Measurements from ENCODE around the gene MDH2.

The MDH2 gene

DNA sequence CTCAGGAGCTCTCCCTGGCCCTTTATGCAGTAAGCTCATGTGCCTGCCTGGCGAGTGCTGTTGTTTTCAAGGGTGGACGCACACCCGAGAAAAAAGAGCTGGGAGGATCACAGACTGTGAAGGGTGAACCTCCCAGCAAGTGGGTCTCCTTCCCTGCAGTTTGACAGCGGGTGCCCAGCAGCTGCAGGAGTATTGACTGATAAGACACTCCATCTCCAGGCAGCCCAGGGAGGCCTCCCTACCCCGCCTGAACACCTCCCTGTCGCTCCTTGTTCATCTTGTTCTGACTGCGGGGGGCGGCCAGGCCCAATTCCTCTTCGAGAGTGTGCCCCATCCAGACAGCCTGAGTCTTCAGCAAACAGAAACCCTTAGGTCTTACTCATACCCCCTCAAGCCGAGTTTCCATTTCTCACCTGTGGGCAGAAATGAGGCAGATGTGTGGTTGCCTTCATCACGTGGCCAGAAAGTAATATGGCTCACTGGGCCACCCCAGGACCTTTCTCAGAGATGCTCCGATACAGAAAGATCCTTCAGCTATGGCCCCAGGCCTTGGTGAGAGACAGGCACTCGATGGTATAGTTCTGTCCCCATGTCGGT, 17.2 kb downstream of the MDH2 start:
- DNase-seq (ENCODE audit: insufficient read length, low spot score) (no peak), FAIRE-seq (no peak)
- no peak for TF ChIP-seq CTCF (IDR thresholded peaks at IDR 0.05; ENCODE audit: insufficient read depth, missing control alignments)

DNA sequence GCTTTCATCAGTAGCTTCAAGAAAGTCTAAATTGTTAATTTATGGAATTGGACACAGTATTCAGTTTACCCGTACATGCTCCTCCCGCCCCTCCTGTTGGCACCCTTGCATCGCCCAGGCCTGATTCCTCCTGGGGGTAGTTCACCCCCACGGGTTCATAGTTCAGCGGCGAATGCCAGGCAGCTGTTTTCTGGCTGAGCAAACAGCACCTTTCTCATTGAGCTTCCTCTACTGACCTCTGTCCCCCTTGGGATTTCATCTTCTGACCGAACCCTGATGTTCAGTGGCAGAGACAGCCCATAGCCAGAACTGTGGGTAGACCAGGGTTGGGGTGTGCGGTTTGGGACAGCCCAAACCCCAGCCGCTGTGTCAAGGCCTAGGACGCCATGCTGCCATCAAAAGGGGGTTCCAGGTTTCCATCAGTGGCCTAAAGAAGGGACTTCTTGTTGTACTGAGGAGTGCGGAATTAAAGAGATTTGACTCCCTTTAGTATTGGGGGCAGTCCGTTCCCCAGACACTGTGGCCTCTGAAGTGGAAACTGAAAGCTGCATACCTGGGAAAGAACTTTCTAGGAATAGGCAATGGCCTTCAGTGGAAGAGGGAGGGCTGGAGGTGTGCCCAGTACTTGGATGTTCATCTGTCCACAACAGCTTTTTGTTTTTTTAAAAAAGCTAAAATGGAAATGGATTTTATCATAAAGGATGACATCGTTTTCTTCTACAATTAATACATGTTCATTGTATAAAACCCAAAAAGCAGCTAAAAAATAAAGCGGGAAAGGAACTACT, 19.0 kb downstream of the MDH2 start:
- TF ChIP-seq CTCF (IDR thresholded peaks at IDR 0.05; ENCODE audit: insufficient read depth, missing control alignments), result no peak
- no peak for DNase-seq (ENCODE audit: insufficient read length, low spot score)
- FAIRE-seq, result no peak

DNA sequence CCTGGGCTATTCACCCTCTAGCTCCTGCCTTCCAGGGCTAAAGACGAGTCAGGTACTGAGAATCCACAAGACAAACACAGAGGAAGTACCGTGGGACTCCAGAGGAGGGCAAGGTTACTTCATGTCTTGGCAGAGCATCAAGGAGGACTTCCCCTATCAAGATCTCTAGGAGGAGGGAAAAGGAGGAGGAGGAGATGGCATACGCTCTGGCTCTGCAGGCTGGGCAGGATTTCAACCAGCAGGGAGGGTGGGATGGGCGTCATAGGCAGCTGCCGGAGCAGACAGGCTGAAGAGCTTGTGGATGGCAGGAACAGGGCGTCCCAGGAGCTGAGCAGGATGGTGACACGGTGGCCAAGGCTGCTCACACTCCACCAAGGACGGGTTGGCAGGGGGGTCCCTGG, 21.3 kb downstream of the MDH2 start:
- FAIRE-seq, result no peak
- peak; percentile 3 for TF ChIP-seq CTCF (IDR thresholded peaks at IDR 0.05; ENCODE audit: insufficient read depth, missing control alignments)
- DNase-seq (ENCODE audit: insufficient read length, low spot score), result no peak

DNA sequence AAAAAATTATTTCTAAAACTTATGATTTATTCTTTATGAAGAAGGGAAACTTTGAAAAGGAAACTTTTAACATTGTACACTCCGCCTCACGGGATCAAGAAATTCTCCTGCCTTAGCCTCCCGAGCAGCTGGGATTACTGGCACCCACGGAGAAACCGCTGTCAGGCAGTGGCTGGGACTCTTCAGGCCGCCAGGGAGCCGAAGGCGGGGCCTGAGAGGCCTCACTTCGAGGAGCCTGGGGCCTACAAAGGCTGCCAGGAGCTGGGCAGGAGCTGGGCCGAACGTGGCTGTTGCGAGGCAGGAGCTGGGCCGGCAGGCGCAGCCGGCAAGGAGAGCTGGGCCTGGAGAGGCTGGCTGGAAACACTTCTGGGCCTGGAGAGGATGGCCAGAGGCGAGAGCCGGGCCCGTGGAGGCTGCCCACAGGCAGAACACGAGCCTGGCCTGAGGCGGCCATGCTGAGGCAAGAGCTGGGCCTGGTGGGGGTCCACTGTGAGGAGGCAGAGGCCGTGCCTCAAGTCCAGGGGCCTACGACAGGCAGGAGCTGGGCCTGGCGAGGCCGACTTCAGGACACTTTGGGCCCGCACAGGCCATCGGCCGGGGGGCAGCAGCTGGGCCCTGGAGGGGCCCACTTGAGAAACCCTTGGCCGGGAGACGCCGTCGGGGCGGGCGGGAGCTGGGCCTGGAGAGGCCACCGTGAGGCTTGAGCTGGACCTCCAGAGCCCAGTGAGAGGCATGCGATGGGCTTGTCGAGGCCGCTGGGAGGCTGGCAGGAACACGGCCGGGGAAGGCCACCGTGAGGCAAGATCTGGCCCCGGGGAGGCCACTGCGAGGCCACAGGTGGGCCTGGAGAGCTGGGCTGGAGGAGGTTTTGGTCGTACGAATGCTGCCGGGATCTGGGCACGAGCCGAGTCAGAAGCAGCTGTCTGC, 23.7 kb downstream of the MDH2 start:
- FAIRE-seq (no peak), DNase-seq (ENCODE audit: insufficient read length, low spot score) (no peak)
- no peak for TF ChIP-seq CTCF (IDR thresholded peaks at IDR 0.05; ENCODE audit: insufficient read depth, missing control alignments)

GRCh38 chr7:76072243-76073148, 24.6 kb downstream of the MDH2 start:
- no peak for DNase-seq (ENCODE audit: insufficient read length, low spot score)
- TF ChIP-seq CTCF (IDR thresholded peaks at IDR 0.05; ENCODE audit: insufficient read depth, missing control alignments), result no peak
- no peak for FAIRE-seq

DNA sequence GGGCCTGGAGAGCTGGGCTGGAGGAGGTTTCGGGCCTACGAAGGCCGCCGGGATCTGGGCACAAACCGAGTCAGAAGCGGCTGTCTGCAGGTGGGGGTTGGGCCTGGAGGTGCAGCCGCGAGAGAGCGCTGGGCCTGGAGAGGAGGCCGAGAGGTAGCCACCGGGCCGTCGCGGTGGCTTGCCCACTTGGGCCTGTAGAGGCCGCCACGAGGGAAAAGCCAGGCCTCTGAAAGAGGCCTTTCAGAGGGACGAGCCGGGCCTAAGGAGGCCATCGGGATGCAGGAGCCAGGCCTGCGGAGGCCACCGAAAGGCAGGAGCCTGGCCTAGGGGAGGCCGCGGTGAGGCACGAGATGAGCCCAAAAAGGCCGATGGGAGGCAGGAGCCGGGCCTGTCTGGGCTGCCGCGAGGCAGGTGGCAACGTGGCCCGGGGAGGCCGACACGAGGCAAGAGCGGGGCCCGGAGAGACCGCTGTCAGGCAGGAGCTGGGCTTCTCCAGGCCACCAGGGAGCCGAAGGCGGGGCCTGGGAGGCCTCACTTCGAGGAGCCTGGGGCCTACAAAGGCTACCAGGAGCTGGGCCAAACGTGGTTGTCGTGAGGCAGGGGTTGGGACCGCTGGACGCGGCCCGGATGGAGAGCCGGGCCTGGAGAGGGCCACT, 25.6 kb downstream of the MDH2 start:
- FAIRE-seq, result no peak
- no peak for TF ChIP-seq CTCF (IDR thresholded peaks at IDR 0.05; ENCODE audit: insufficient read depth, missing control alignments)
- no peak for DNase-seq (ENCODE audit: insufficient read length, low spot score)

All from D721Med (cell line).